GM23338 (cell line): Measurements from ENCODE around the gene MRPS15.

Experiments
- CREB1 ChIP-seq: fragments of 250-450 bp; sonication (Bioruptor Pico); IDR thresholded peaks from 2 replicates; pipeline ENCODE4 v1.5.0; 2020; ENCODE audit warnings: low read depth, mild to moderate bottlenecking, moderate library complexity
- ETS1 ChIP-seq: IDR thresholded peaks from 2 replicates; pipeline ENCODE4 v1.6.1; 2016; ENCODE audit warnings: antibody characterized with exemption
- EZH2 ChIP-seq: fragments of 200-600 bp; sonication (generic); IDR thresholded peaks from one replicate; pipeline ENCODE4 v1.8.0; 2017; ENCODE audit warnings: antibody characterized with exemption, mild to moderate bottlenecking, low read depth; ENCODE audit not compliant: unreplicated experiment
- EZH2phosphoT487 ChIP-seq: fragments of 200-600 bp; sonication (generic); IDR thresholded peaks from one replicate; pipeline ENCODE4 v1.8.1; 2018; ENCODE audit warnings: antibody characterized with exemption; ENCODE audit not compliant: unreplicated experiment
- JUNB ChIP-seq: IDR thresholded peaks from one replicate; pipeline ENCODE4 v1.6.1; 2016; ENCODE audit warnings: antibody characterized with exemption; ENCODE audit not compliant: unreplicated experiment
- NANOG ChIP-seq: IDR thresholded peaks from 2 replicates; pipeline ENCODE4 v1.6.1; 2016; ENCODE audit warnings: antibody characterized with exemption, borderline replicate concordance
- POLR2AphosphoS5 ChIP-seq: IDR thresholded peaks from 2 replicates; pipeline ENCODE4 v1.6.1; 2016; ENCODE audit warnings: antibody characterized with exemption, low read depth
- ZNF114 ChIP-seq: fragments of 250-450 bp; sonication (Bioruptor Pico); IDR thresholded peaks from 2 replicates; pipeline ENCODE4 v1.5.0; 2020; ENCODE audit warnings: mild to moderate bottlenecking, moderate library complexity
- TF ChIP-seq, protein P1 (sequence below), 2 experiments: fragments of 200-600 bp in 1 of 2; sonication (generic) in 1 of 2; conservative IDR thresholded peaks; 2 replicates each; pipeline versions ENCODE4 v1.5.1 to v1.6.1; 2016 to 2017; ENCODE audit warnings: antibody characterized with exemption in 2 of 2, low read depth in 2 of 2, mild to moderate bottlenecking in 2 of 2, moderate library complexity in 1 of 2
- TF ChIP-seq, protein P2 (sequence below): IDR thresholded peaks from one replicate; pipeline ENCODE4 v1.6.1; 2018; ENCODE audit warnings: antibody characterized with exemption; ENCODE audit not compliant: unreplicated experiment

DNA sequence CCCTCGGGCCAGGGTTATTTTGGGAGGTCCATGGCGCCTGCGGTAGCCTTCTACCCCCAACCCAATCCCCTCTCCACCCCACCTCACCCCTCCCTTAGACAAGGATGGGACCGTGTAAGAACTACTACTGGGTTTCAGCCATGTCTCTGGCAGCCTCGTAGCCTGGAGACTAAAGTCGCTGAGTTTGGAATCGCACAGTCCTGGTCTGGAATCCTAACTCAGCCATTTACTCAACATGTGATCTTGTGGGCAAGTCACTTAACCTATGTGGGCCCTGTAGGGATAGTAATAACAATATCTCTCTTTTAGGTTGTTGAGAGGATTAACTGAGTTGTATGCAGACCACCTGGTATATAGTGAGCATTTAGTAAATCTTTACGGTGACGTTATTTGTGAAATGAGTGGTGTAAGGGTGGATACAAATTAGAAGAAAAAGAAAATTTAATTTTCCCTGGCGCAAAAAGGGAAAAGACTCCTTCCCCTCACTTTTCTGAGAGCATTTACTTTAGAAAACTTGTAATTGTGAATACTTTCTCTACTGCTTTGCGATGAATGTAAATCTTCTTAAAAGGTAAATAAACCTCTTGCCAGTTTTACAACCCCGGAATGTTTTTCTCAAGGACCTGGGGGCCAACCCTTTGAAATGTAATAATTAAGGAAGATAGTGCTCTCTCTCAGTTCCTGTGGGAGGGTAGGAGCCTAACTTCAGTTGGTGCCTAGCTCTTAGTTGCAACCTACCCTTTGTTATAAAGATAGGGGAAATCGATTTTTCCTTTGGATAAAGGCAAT lies 615 bp upstream of the MRPS15 start:
- TF ChIP-seq, protein P1, sequence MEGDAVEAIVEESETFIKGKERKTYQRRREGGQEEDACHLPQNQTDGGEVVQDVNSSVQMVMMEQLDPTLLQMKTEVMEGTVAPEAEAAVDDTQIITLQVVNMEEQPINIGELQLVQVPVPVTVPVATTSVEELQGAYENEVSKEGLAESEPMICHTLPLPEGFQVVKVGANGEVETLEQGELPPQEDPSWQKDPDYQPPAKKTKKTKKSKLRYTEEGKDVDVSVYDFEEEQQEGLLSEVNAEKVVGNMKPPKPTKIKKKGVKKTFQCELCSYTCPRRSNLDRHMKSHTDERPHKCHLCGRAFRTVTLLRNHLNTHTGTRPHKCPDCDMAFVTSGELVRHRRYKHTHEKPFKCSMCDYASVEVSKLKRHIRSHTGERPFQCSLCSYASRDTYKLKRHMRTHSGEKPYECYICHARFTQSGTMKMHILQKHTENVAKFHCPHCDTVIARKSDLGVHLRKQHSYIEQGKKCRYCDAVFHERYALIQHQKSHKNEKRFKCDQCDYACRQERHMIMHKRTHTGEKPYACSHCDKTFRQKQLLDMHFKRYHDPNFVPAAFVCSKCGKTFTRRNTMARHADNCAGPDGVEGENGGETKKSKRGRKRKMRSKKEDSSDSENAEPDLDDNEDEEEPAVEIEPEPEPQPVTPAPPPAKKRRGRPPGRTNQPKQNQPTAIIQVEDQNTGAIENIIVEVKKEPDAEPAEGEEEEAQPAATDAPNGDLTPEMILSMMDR (conservative IDR thresholded peaks at IDR 0.05; ENCODE audit: low read depth in 2 of 2): no peak
- TF ChIP-seq POLR2AphosphoS5: no peak
- no peak for TF ChIP-seq ZNF114 (CRISPR knock-in tag)
- TF ChIP-seq, protein P2, sequence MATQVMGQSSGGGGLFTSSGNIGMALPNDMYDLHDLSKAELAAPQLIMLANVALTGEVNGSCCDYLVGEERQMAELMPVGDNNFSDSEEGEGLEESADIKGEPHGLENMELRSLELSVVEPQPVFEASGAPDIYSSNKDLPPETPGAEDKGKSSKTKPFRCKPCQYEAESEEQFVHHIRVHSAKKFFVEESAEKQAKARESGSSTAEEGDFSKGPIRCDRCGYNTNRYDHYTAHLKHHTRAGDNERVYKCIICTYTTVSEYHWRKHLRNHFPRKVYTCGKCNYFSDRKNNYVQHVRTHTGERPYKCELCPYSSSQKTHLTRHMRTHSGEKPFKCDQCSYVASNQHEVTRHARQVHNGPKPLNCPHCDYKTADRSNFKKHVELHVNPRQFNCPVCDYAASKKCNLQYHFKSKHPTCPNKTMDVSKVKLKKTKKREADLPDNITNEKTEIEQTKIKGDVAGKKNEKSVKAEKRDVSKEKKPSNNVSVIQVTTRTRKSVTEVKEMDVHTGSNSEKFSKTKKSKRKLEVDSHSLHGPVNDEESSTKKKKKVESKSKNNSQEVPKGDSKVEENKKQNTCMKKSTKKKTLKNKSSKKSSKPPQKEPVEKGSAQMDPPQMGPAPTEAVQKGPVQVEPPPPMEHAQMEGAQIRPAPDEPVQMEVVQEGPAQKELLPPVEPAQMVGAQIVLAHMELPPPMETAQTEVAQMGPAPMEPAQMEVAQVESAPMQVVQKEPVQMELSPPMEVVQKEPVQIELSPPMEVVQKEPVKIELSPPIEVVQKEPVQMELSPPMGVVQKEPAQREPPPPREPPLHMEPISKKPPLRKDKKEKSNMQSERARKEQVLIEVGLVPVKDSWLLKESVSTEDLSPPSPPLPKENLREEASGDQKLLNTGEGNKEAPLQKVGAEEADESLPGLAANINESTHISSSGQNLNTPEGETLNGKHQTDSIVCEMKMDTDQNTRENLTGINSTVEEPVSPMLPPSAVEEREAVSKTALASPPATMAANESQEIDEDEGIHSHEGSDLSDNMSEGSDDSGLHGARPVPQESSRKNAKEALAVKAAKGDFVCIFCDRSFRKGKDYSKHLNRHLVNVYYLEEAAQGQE: no peak
- no peak for TF ChIP-seq JUNB
- TF ChIP-seq EZH2: no peak
- TF ChIP-seq CREB1 (CRISPR knock-in tag): no peak
- no peak for TF ChIP-seq EZH2phosphoT487
- no peak for TF ChIP-seq NANOG
- TF ChIP-seq ETS1: no peak
